GM19467 (cell line): Measurements from ENCODE around the gene ANO2.
"Not testable (repeated sequence)": the region's sequence is repeated elsewhere in the genome, so short reads cannot be mapped to it uniquely, and the experiment has no call there.

Experiments used
- ATAC-seq: cut with Tn5 transposase; IDR thresholded peaks from one replicate; pipeline ENCODE4 v1.9.1; 2021; ENCODE audit warnings: mild to moderate bottlenecking, moderate library complexity; ENCODE audit not compliant: unreplicated experiment

The ANO2 gene

DNA sequence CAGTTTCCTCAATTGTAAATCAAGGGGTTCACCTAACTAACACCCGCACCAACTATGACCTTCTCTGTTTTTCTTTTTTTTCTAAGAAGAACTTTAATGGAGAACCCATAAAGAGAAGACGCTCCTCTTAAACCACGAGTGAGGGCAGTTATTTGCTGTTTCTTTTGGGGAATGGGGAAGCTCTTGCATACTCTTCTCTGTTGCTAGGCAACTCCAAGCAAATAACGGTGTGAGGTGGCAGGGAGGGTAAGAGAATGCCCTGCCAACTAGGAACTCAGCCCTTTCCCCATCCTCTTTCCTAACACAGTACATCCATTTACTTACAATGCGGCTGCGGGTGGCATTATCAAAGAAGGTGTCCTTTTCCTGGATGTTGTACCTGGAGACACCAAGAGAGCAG, 114.9 kb downstream of the ANO2 start:
- ATAC-seq = no peak

DNA sequence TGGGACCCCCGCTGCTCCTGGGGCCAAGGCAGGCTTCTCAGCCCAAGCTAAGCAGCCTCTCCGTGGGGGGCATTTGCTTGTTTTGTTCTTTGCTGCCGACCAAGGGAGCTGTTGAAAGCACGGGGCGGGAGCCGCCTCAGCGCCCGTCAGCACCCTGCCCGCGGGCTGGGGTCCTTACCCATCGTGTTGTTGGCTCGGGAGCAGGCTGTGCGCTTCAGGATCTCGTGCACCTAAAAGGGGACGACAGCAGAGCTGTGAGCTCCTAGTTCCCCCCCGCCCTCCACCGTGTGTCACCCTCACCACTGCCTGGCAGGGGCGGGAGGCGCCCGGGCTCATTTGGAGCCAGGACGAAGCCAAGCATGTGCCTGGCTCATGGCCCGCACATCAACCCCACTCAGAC, 117.5 kb downstream of the ANO2 start:
- no peak for ATAC-seq

DNA sequence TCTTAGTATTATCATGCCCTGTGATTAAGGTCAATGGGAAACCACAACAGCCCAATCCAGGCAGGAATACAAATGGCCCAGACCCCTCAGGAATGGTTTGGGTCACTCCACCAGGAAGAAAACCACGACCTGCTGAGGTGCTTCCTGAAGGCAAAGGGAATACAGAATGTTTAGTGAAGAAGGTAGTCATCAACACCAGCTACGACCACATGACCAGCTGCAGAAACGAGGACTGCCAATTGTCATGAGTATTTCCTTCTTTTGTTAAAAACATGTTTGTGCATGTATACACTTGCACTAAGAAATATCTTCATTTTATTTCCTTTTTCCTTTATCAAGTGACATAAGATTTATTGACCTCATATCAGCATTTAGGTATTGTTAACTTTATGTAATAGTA, 119.3 kb downstream of the ANO2 start:
- not testable (repeated sequence) for ATAC-seq

DNA sequence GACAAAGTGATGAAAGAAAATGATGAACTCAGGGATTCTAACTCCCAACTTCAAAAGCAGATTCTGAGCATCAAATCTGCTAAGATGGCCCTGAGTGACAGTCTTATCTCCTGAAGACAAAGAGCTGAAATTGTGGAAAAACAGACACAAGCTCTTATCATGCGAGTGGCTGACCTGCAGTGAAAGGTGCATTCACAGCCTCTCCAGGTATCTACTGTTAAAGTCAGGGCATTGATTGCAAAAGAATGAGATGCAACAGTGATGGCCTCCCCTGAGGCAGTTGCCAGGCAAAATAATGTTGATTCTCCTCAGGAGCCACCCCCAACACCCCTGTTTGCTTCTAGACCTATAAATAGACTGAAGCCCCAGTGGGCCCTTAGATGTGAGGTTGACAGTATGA, 126.2 kb downstream of the ANO2 start:
- not testable (repeated sequence) for ATAC-seq

DNA sequence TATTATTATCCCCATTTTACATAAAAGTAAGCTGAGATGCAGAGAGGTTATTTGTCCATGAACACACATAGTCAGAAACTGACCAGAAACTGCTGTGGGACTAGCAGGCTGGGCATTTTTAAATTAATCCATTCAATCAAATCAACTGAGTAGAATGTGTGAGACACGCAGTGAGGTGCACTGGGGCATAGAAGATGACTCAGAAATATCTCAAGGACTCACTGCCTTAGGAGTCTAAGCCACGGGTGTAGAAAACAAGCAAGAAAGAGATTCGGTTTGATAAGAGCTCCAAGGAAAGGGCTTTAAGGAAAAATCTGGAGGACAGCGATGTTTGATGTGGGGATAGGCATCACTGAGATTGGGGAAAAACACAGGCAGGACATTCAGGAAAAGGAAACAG, 127.8 kb downstream of the ANO2 start:
- ATAC-seq = no peak

DNA sequence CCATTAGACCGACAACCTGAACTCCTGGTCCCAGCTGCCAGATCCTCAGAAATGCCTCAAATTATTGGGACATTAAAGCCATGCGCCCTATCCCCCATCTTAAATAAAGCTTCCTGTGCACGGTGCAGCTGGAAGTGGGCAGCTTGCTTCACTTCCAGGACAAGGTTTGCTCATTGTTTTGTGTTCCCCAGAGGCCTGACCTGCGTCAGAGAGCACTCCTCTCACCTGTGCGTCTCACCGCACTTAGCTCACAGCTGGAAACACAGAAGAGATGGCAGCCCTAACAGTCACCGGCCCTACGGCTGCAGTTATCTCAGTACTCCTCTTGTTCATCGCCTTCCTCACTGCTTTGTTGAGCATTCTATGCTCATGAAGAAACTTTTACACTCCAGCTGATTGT, 135.5 kb downstream of the ANO2 start:
- ATAC-seq = no peak

DNA sequence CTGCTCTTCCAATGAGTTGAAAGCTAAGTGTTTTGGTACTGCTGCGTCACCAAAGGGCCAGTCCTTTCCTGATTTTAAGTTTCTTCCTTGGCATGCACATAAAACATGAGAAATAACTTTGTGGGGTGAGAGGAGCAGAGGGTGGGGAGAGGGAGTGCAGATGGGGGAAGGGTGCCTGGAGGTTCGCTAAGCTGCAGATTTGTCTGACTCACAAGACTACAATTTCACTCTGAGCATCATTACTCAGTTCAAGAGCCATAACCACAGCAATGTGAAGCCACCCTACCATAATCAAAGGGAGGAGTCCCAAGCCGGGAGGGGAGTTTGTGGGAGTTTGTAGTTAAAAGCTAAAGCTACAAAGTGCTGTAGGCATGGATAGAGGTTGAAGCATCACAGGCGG, 136.1 kb downstream of the ANO2 start:
- ATAC-seq = no peak

DNA sequence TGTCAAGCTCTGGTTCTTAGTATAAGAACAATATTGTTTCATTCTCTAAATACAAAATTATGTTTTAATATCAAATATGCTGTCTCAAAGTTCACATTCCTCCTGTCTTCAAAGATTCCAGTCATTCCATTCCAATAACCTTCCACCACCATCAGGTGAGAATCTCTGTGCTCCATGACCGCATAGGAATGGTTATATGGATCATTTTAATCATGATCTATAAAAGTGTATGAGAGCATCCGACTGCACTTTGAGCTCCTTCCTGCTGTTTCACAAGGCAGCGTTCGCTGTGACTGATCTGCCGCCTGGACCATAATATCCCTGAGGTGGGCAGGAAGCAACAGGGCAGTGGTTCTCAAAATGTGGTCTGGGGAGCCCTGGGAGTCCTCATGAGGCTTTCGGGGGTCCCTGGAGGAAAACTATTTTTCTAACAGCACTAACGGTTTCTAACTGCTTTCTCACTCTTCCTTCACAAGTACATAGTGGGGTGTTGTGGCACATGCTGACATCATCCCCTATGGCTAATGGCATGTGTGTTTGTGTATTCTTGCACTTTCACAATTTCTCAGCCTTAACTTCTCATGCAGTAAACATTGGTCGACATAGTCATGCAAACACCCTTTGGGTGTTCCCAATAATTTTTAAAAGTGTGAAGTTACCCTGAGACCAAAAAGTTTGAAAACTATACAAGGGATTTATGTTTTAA, 137.4 kb downstream of the ANO2 start:
- ATAC-seq = no peak

DNA sequence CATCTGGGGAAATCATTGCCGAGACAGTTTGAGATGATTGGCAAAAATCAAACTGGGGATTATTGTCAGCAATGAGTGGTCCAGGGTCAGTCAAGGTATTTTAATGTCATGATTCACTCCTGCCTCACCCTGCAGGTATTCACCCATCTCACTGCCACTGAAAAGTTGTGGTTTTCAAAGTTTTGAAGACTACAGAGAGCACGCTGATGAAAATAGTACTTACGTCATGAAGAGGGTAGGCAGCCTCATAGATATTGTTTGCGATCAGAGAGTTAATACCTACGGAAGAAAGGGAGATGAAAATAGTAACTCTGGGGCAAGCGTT, 138.0 kb downstream of the ANO2 start:
- no peak for ATAC-seq

DNA sequence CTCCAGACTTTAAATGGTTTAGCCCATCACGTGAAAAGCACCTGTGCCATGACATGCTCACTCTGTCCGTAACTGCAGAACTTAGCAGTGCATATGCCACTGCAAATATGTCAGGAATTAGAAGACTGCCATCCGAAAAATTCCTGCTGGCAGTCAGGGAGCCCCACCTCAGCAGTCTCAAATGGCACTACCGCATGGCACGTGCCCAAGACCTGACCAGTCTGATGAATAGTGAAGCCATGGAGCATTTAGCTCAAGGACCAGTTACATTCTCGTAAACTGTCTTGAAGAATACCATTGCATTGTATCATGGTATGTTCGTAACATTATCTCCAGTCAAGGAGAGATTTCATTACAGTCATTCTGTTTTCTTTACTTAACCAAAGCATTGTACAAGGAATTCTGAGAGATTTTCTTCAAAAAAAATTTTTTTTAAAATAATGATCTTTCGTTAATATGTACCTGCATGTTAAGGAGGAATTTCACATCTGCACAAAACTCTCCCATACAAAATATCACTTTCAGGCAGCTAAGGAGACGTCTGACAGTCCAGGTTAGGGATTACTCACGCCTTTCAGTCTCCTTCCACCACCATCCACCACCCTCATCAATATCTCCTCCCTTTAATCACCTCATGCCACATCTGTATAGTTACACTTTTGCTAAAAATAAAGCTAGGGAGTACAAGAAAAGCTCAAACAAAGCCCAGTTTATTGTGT, 138.5 kb downstream of the ANO2 start:
- ATAC-seq = no peak

DNA sequence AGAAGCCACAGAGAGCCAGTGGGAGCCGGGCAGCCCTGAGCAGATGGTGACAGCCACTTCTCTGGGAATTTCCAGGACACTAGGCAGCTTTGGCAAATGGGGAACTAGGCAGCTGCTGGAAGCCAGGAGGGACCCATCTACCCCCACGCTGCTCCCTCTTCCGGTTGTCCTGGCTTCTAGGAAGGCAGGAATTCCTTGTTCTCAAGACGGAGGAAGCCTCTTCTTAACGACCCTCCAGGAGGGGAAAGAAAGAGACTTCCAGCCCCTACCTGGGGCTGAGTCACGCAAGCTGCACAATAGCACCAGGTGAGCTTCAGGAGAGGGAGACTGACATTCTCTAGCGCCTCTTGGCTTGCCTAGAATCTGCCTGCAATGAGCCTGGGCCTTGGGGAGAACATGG, 141.5 kb downstream of the ANO2 start:
- ATAC-seq = no peak

DNA sequence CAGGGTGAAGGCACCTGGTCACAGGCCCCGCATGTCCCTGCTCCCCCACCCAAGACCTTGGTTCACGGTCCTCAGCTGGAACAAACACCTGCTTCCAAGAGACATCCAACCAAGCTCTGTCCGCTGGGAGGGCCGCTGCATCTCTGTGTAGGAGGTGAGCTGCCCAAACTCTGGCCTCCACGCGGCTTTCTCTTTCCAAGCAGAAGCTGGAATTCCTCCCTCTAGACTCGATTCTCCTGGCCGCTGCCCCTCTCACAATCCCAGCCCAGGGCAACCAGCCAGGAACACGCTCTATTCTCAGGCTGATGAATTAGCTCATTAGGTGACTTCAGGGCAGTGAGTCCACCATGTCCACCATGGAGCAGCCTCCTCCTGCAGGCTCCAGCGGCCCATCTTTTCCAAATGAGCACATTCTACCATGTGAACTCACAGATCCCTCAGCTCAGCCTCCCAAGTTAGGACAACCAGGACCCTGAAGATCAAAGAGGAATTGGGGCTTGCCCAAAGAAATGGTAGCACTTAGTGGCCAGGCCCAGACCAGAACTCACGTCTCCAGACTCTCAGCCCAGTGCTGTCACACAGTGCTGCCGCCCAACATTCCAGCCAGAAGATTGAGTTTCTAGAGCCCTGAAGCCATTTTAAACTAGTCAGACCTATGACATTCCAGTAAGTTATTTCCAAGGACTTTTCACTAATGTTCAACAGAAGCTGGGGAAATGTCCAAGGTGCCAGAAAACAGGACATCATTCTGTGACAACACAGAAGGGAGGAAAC, 146.6 kb downstream of the ANO2 start:
- no peak for ATAC-seq

DNA sequence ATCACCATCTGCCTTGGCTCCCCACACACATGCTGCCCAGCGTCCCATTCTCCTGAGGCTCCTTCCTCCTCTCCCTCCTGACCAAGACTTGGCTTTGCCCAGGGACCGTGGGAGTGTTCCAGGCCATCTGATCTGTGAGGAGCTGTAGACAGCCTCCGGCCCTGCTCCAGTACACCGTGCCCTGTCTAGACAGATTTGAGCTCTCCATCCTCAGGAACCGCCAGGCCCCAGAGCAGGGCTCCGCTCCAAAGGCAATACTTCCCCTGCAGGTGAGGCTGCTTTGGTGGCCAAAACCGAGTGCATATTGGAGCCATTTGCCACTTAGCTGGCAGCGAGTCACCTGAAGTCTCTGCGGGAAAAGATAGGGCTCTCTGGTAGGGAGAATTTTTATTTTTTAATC, 147.4 kb downstream of the ANO2 start:
- no peak for ATAC-seq

DNA sequence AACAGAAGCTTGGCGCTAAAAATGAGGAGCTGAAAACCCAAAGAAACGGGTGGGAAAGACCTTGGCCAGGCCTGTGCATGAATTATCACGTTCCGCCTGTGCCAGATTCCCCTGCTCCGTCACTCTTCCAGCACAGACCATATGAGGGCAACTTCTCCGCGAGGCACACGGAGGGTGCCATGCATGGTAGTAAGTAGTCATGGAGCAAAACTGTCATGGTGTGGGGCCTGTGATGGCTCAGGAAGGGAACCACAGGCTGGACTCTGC, 148.2 kb downstream of the ANO2 start:
- ATAC-seq = no peak

DNA sequence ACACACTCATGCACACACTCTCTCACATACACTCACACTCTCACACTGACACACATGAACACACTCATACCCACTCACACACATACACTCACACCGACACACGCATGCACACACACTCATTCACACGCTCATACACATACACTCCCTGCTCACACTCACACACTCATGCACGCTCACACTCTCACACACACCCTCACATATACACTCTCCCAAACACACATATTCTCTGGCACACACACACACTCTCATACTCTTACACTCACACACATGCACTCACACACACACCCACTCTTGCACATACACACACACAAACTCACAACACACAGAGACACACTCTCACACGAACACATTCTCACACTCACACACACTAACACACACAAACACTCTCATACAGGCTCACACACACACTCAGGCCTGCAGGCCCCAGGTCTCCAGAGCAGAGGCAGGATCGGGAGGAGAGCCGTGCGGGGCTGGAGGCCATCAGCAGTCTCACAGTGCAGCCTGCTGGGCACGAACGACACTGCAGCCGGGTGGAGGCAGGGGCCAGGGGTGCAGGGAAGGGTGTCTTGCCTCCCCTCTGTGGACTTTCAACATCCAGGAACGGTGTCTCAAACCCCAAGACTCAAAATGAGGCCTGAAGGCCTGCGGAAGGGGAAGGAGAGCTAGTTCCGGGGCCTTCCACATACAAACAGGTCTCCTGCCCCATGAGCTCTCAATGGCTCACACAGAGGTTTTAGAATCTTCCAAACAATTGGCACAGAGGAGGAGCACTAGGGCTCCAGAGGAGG, 148.7 kb downstream of the ANO2 start:
- ATAC-seq = no peak

DNA sequence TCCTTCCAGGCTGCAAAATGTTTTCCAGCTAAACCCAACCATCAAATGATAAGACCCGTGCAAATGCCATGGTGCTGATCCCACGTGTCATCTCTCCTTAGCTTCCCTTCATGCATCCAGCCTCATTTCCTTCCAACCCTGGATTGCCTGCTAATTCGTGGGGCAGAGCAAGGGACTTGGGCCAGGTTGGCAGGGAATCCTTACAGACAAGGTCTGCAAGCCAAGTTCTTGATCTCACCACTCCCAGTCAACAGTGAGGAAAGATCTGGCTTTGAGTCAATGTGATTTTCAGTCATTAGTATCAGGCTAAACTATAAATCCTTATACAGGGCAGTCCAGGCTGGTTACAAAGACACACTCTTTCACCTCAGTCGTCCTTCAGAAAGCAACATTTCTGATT, 150.9 kb downstream of the ANO2 start:
- ATAC-seq = no peak

DNA sequence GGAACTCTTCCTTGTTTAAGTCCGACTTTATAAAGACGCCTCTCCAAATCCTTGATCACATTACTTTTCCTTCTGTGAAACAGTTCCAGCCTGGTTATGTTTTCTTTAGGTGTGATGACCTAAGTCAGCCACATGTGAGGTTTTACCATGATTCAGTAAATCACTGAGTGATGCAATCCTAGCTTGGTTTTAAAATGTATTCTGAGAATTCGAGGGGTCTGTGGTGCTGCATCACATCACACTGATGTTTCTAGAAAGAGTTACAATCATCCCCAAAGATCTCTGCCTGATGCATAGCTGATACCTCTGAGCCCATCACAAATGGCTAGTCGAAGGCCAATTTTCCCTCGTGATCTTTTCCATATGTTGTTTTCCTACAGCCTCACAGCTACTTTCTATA, 152.7 kb downstream of the ANO2 start:
- no peak for ATAC-seq

DNA sequence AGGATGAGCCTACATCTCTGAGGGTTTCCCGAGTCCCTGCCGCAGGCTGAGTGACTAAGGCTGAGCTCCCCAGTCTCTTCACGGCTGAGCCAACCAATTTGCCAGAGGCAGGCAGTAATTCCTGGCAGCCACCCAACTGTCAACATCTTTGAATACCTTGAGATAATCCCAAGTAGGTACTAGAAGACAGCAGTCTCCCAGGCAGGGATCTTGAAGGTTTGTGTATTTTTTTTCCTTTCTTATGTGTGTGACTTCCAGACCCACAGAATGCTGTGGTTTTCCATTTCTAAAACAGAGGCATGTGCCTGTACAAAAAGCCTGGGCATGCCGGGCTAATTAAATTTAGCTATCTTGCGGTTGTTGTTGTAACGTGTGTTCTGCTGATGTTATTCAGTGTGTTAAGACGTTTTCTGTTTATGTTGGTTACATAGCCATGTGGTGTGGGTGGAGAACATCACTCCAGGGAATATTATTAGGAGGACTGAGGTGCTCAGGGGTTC, 155.5 kb downstream of the ANO2 start:
- ATAC-seq = no peak

DNA sequence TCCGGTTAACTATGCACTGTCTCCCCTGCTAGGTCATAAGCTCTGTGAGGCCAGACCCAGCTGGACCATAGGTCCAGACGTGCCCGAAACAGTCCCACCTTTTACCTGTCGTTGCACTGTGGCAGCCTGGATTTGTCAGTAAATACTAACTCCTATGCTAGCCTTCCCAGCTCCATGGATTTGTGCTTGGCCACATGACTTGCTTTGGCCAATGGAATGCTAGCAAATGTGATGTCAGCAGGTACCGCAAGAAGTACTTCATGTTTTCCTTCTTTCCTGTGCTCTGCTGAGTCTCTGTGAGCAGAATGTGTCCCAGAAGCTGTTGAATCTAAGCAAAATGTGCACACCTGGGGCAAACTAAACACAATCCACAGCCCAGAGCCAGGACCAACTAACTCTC, 157.2 kb downstream of the ANO2 start:
- no peak for ATAC-seq

DNA sequence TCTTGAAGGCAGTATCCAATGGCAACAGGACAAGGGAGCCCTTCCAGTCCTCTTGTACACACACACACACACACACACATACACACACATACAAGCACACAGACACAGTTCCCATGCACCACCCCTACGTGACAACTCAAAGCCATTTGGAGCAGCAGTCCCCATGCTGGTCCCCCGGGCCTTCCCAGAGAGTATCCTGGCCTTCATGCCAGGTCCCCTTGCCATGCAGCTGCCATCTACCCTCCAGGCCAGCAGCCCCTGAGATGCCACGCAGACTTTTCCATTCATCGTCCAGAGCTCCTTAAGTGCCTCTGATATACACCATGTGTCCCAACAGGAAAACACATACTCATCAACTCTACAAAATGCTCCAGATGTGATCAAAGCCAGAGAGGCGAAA, 159.5 kb downstream of the ANO2 start:
- ATAC-seq = no peak

DNA sequence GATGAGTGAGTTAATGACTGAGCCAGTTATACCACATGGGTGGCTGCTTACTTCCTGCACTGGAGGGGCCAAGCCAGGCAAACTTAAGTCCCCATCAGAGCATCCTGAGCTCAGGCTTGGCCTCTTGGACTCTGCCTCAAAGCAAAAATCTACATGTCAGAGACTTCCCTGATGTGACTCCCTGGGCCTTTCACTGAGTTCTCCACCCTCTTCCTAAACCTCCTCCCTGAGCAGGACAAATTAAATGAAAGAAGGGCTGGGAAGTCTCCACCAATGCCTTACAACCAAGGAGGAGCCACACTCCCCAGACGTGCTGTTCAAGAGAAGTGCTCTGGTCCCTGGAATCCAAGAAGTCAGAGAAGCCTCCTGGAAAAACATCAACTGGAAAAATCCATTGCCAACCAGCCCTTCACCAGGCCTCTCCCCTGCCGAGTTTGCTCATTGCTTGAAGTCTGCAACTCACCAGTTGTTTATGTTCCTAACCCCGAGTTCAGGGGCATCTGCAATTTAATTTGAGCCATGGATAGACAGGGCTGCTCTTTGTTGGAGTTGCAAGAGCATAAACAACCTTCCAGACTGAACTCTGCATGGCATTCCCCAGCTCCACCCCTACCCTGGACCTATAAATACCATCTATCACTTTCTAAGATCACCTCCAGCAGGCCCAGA, 160.5 kb downstream of the ANO2 start:
- no peak for ATAC-seq
